HG02840 (cell line): Measurements from ENCODE around the gene TMEM185A.
A peak's percentile ranks its signal among the peaks of the same experiment; 100 is the strongest.
"Not testable (repeated sequence)": the region's sequence is repeated elsewhere in the genome, so short reads cannot be mapped to it uniquely, and the experiment has no call there.

ENCODE experiments used
- ATAC-seq: cut with Tn5 transposase; IDR thresholded peaks from one replicate; pipeline ENCODE4 v1.9.1; 2021; ENCODE audit warnings: mild to moderate bottlenecking, moderate library complexity, moderate number of reproducible peaks; ENCODE audit not compliant: unreplicated experiment, low FRiP score

TMEM185A gene

GRCh38 chrX:149628280-149628679 lies 3.3 kb downstream of the TMEM185A start:
- no peak for ATAC-seq

GRCh38 chrX:149626829-149627228 lies 4.8 kb downstream of the TMEM185A start:
- not testable (repeated sequence) for ATAC-seq

- ATAC-seq = not testable (repeated sequence)
These were observed 11.9 kb downstream of the TMEM185A start for GRCh38 chrX:149619662-149620061.

DNA sequence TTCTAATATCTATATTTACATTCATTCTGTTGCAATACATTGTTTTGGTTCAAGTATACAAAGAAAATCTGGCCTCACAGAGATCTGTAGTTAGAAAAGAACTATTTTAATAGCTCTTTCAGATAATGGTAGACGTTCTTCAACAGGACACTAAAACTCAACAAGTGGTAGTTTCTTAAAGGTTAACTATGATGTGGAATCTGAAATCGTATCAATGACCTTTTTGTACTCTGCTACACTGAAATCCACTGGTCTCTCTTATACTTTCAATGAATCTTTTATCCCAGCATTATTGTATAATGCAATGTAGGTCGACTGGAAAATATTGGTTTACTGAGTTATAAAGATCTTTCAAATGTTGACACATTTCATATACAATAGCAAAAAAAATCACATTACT lies 12.7 kb downstream of the TMEM185A start:
- no peak for ATAC-seq

DNA sequence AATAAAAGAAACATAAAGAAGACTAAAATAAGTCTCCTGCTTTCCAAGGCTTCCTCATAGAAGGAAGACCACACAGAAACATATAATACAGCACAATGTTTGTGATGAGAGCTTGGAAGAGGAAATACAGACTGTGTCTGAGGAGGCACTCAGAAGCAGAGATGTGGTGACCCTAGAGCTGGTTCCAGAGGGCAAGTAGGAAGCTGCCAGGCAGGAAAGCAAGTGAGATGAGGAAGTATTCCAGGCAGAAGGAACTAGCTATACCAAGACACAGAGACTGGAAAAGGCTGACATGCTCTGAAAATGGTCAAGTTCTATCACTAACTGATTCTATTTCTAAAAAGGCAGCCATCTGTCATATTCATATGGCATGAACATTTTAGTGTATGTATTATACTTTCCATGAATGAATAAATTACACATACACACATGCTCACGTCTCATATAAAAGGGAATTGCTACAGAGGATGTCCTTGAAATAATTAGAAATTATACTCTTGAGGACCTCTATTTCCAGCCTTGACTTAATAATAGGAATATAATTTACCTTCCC lies 19.9 kb downstream of the TMEM185A start:
- ATAC-seq = no peak

GRCh38 chrX:149610511-149610910 lies 21.1 kb downstream of the TMEM185A start:
- ATAC-seq = no peak

DNA sequence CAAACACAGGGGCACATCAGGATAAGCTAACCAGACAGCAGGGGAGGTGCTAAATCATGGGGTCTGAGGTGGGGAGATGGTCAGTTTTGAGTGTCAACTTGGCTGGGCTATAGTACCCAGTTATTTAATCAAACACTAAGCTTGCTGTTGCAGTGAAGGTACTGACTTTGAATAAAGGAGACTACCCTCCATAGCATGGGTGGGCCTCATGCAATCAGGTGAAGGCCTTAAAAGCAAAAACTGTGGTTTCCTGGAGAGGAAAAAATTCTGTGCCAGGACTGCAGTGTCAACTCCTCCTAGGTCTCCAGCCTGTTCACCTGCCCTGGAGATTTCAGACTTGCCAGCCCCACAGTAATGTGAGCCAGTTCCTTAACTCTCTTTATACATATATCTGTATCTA lies 23.9 kb downstream of the TMEM185A start:
- no peak for ATAC-seq

DNA sequence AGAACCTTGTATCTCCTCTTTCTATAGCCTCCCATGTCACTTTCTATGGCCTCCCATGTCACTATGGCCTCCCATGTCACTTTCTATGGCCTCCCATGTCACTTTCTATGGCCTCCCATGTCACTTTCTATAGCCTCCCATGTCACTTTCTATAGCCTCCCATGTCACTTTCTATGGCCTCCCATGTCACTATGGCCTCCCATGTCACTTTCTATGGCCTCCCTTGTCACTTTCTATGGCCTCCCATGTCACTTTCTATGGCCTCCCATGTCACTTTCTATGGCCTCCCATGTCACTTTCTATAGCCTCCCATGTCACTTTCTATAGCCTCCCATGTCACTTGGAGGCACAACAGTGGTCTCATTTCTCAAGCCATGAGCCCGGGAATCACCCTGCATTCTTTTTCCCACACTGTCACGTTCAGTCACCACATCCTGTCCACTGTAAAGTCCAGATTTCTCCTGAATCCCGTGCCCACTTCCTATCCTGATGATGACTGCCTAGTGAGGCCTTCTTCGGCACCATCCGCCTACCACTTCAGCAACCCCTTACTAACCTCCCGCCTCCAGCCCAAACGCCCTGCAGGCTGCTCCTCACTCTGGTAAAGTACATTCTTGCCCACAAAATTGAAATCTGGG lies 26.2 kb downstream of the TMEM185A start:
- not testable (repeated sequence) for ATAC-seq

GRCh38 chrX:149598603-149599002 lies 33.0 kb downstream of the TMEM185A start:
- not testable (repeated sequence) for ATAC-seq

DNA sequence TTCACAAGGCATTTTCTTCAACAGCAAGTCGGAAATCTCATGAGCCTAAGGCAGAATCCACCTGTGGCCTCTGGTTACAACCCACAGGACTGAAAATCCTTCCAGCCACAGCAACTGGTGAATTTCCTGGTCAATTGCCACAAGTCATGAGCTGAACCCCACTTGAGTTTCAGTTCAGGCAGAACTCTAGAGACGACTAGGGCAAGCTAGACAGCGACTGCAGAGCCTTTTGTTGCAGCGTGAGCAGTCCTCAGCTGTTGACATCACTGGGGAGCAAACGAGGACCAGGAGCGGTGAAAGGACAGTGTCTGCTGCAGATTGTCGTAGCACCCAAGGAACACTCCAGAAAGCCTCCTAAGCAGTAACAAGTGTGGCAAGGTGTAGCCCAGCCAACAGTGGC lies 35.6 kb downstream of the TMEM185A start:
- not testable (repeated sequence) for ATAC-seq

DNA sequence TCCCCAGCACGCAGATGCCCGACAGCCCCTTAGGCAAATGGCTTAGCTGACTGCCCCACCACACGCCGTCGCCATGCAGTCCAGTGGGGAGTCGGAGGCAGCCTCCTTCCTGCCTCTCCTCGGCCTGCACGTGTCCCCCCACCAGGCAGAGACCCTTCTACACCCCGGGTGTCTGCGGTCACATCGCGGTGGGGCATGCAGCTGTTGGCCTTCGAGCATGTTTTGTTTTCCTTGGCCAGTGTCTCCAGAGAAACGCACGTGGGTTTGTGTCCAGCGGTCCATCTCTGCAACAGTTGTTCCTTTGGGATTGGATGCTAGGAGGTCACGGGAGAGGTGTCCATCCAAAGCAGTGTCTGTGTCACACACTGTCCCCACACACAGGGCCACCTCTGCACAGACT lies 36.4 kb downstream of the TMEM185A start, which contains the start of gene HSFX2:
Gene HSFX2 (minus strand): TSS at position 101 of the 400 bp plus-strand sequence. CDS start 614 bp downstream, outside the sequence.
- not testable (repeated sequence) for ATAC-seq

GRCh38 chrX:149590993-149591392 lies 40.6 kb downstream of the TMEM185A start:
- not testable (repeated sequence) for ATAC-seq

DNA sequence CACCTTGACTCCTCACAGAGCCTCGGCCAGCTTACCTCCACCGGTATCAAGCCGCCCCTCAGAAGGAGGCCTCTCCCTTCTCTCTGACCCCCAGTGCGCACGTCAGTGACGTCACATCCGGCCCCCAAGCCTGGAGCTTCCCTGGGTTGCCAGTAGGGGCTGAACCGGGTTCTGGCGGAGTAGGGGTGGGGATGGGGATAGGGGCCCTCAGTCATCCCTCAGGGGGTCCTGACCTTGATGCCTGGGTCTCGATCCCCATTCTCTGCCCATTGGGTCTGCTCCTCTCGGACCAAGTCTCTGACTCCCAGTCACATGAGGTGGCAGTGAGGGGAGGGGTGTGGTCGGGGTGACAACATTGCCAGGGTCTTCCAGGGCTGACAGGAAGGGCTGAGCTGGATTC lies 44.2 kb downstream of the TMEM185A start, which contains the start of gene MAGEA9B:
Gene MAGEA9B (minus strand): TSS at position 101 of the 400 bp plus-strand sequence. CDS start 4,280 bp downstream, outside the sequence.
- not testable (repeated sequence) for ATAC-seq

DNA sequence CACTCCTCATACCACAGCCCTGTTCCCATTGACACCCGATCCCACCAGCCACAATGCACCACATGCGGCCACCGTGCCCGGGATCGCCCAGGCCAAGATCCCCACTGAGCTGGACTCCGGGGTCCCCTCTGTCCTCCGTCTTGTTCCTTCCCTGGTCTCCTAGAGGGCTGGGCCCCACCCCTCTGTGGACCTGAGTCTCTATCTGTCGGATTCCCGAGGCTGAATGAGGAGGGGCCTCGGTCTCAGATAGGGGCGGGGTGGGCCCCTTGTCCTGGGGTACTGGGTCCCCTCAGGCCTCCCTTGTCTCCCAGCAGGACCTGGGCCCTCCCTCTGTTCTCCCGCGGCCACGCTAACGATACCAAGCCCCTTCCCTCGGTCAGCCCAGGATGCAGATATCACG lies 46.0 kb downstream of the TMEM185A start:
- not testable (repeated sequence) for ATAC-seq

DNA sequence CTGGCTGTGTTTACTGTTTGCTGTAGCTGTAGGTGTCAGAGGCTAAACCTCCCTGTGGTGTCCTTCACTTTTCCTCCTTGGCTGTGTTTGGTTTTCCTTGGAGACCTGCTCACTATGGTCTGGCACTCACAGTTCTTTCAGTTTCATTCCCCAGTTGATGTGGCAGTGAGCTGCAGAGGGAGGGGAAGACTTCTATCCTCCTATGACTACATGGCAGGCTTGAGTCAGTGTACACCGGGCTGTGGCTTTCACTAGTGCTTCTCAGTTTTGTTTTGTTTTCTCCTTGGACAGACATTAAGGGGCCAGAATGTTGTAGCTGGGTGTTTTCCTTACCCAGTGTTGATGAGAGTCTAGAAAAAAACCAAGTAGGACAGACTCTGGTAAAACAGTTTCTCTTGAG lies 58.1 kb downstream of the TMEM185A start:
- ATAC-seq = peak; percentile 96

DNA sequence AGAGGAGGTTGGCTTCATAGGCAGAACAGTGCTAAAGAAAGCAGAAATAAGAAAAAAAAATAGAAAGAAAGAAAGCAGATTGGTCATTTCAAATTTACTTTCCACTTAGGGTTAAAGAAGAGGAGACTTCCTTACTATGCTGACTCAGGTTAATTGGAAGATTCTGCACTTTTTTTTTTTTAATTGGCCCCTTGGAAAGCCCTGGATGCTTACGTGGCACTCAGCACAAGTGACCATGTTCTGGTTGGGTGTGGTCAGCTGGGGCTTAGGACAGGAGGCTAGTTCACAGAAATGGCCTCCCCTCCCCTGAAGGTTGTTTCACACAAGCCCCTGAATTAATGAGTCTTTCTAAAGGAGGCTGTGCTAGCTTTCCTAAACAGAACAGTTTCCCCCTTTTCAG lies 58.8 kb downstream of the TMEM185A start:
- no peak for ATAC-seq

- ATAC-seq = no peak
These were observed 59.8 kb downstream of the TMEM185A start for GRCh38 chrX:149571770-149572169.

DNA sequence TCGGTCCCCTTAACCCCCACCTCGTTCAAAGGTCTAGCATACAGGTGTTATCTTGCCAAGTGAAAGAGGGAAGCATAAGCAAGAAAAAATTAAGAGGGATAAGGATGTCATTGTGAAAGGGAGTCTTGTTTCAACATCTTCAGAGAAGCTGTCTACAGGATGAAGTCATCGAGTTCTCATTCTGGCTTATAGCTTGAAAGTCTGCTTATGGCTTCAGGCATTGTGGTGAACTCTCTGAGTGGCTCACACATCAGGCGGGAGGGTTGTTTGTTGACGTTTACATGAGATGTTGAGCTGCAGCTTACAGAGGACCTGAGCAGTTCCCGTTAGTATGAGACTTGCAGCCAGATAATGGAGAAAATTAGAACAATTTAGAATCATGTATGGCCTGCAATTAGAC lies 60.9 kb downstream of the TMEM185A start:
- no peak for ATAC-seq

- no peak for ATAC-seq
These were observed 61.8 kb downstream of the TMEM185A start for GRCh38 chrX:149569770-149570169.

- no peak for ATAC-seq
These were observed 62.8 kb downstream of the TMEM185A start for GRCh38 chrX:149568701-149569296.

- no peak for ATAC-seq
These were observed 63.8 kb downstream of the TMEM185A start for GRCh38 chrX:149567621-149568417.
